HG02798 (cell line): ENCODE results near the gene OR10H3.
"Not testable (repeated sequence)": the region's sequence is repeated elsewhere in the genome, so short reads cannot be mapped to it uniquely, and the experiment has no call there.

Experiments used
- ATAC-seq: cut with Tn5 transposase; IDR thresholded peaks from one replicate; pipeline ENCODE4 v1.9.1; 2021; ENCODE audit warnings: mild to moderate bottlenecking; ENCODE audit not compliant: unreplicated experiment, poor library complexity

The OR10H3 gene

GRCh38 chr19:15737722-15738121 lies at the start of gene OR10H3:
TSS of gene OR10H3 (plus strand) at chr19:15737985. CDS start at chr19:15741393, 3,408 bp downstream.
- ATAC-seq: no peak

GRCh38 chr19:15696654-15697194 lies 41.1 kb upstream of the OR10H3 start:
- no peak for ATAC-seq

- ATAC-seq: no peak
Measured at GRCh38 chr19:15701757-15702533, 35.8 kb upstream of the OR10H3 start.

GRCh38 chr19:15702534-15702930 lies 35.3 kb upstream of the OR10H3 start:
- no peak for ATAC-seq

GRCh38 chr19:15714638-15715037 lies 23.1 kb upstream of the OR10H3 start:
- ATAC-seq: no peak

- no peak for ATAC-seq
Measured at GRCh38 chr19:15715642-15716041, 22.1 kb upstream of the OR10H3 start.

GRCh38 chr19:15717809-15718208 lies 20.0 kb upstream of the OR10H3 start:
- no peak for ATAC-seq

GRCh38 chr19:15721268-15721667 lies 16.5 kb upstream of the OR10H3 start:
- no peak for ATAC-seq

- ATAC-seq: no peak
Measured at GRCh38 chr19:15722956-15723355, 14.8 kb upstream of the OR10H3 start.

GRCh38 chr19:15727724-15728123 lies 10.1 kb upstream of the OR10H3 start, which contains the start of gene OR10H2:
TSS of gene OR10H2 (plus strand) at chr19:15728024. CDS start at chr19:15728044, 20 bp downstream.
- no peak for ATAC-seq

- ATAC-seq: no peak
Measured at GRCh38 chr19:15730538-15730937, 7.2 kb upstream of the OR10H3 start.

GRCh38 chr19:15732388-15732787 lies 5.4 kb upstream of the OR10H3 start:
- ATAC-seq: no peak

GRCh38 chr19:15733895-15734294 lies 3.9 kb upstream of the OR10H3 start:
- ATAC-seq: no peak

- ATAC-seq: no peak
Measured at GRCh38 chr19:15740785-15741184, 3.0 kb downstream of the OR10H3 start.

- ATAC-seq: no peak
Measured at GRCh38 chr19:15748239-15748638, 10.5 kb downstream of the OR10H3 start.

- ATAC-seq: no peak
Measured at GRCh38 chr19:15758379-15758778, 20.6 kb downstream of the OR10H3 start.

GRCh38 chr19:15759962-15760565 lies 22.3 kb downstream of the OR10H3 start:
- ATAC-seq: no peak

- no peak for ATAC-seq
Measured at GRCh38 chr19:15769586-15769985, 31.8 kb downstream of the OR10H3 start.

- not testable (repeated sequence) for ATAC-seq
Measured at GRCh38 chr19:15774159-15774558, 36.4 kb downstream of the OR10H3 start.

GRCh38 chr19:15775249-15775648 lies 37.5 kb downstream of the OR10H3 start:
- no peak for ATAC-seq

GRCh38 chr19:15776264-15776663 lies 38.5 kb downstream of the OR10H3 start:
- no peak for ATAC-seq
